ENCODE results near the gene RNF181. TPM values are rescaled to one million over a fixed set of nuclear protein-coding genes. Genes with fewer than 3 reads are reported as not detected.

Gene RNF181
- total and polyA plus RNA-seq, 2 of the 13 experiments (the other 11 are each of a cell fraction or from before 2014, with no cell fraction given), result 224 to 578 TPM

DNA sequence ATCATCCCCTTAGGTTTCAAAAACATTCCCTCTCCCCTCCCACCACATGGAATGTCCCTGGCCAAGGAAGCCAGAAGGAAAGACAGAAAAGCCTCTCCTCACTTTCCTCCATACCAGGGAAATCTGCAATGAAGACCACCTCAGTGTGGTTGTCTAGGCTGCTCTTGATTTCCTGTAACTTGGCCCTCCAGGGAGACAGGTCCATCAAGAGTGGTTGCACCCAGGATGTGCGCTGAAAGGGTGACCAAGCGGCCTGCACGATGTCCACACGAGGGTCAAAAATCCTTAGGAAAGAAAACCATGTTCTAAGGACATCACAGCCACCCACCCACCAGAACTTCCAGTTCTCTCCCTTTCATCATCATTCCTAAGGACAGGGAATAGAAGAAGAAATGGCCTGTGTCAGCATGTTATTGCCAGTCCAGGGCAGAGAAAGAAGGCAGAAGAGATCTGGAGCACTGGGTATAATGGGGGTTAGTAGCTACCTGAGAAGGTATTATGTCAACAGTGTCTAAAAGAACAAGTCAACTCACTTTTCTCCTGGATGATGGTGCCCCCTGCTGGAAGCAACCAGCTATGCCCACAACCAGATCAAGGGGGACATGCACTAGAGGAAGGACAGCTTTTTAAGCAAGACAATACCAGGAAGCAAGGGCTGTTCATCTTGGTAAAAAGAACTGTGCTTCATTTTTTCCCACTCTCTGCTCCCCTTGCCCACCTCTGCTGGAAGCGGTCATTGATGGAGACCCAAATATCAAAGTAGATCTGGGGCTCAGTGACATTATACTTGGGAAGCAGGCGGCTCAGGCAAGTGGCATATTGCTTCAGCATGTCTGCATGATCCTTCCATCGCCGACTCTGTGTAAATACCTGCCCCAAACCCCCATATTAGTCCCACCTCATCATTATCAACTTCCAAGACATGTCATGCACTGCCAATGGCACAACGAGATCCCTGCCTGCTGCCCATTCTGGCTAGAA, 43.6 kb upstream of the RNF181 start (continued):
- TF ChIP-seq SCMH1 (CRISPR knock-in tag; IDR thresholded peaks at IDR 0.05; ENCODE audit: borderline replicate concordance) (no peak), NFKBIZ (CRISPR knock-in tag; IDR thresholded peaks at IDR 0.05) (no peak), ZNF678 (CRISPR knock-in tag; IDR thresholded peaks at IDR 0.05) (no peak), RFX5 (IDR thresholded peaks at IDR 0.05; ENCODE audit: low read depth, low read length) (no peak), SNAPC2 (CRISPR knock-in tag; IDR thresholded peaks at IDR 0.05) (0 out of 2 replicates have a peak, but pooled peaks have one; percentile 39), ZNF143 (CRISPR knock-in tag; IDR thresholded peaks at IDR 0.05) (no peak), PTBP1 (IDR thresholded peaks at IDR 0.05; ENCODE audit: low read depth, low read length, poor library complexity, severe bottlenecking) (no peak), ADNP (CRISPR knock-in tag; IDR thresholded peaks at IDR 0.05) (no peak), MXD1 (CRISPR knock-in tag; IDR thresholded peaks at IDR 0.05) (no peak), ZNF598 (CRISPR knock-in tag; IDR thresholded peaks at IDR 0.05; ENCODE audit: borderline replicate concordance) (no peak), IRF1 (CRISPR knock-in tag; IDR thresholded peaks at IDR 0.05; ENCODE audit: low read depth) (no peak), ZNF501 (CRISPR knock-in tag; IDR thresholded peaks at IDR 0.05) (0 out of 2 replicates have a peak, but pooled peaks have one; percentile 53), ZNF335 (CRISPR knock-in tag; IDR thresholded peaks at IDR 0.05) (no peak), MIER3 (CRISPR knock-in tag; IDR thresholded peaks at IDR 0.05; ENCODE audit: borderline replicate concordance) (no peak), PPARG (CRISPR knock-in tag; conservative IDR thresholded peaks at IDR 0.05) (peak; percentile 54; the same call in 1 of the 2 replicates), JARID2 (CRISPR knock-in tag; IDR thresholded peaks at IDR 0.05; ENCODE audit: insufficient replicate concordance) (no peak), STAG1 (CRISPR knock-in tag; IDR thresholded peaks at IDR 0.05) (peak; percentile 98), RARA (CRISPR knock-in tag; IDR thresholded peaks at IDR 0.05) (0 out of 2 replicates have a peak, but pooled peaks have one; percentile 10), ZNF264 (CRISPR knock-in tag; IDR thresholded peaks at IDR 0.05) (no peak), IKZF4 (CRISPR knock-in tag; IDR thresholded peaks at IDR 0.05; ENCODE audit: borderline replicate concordance, low read depth, not compliant biosample characterization) (no peak), KLF16 (CRISPR knock-in tag; IDR thresholded peaks at IDR 0.05) (peak in 1 of 2 experiments; percentile 75; a peak in 2 of 4 replicates)
- TF ChIP-seq, protein P1, sequence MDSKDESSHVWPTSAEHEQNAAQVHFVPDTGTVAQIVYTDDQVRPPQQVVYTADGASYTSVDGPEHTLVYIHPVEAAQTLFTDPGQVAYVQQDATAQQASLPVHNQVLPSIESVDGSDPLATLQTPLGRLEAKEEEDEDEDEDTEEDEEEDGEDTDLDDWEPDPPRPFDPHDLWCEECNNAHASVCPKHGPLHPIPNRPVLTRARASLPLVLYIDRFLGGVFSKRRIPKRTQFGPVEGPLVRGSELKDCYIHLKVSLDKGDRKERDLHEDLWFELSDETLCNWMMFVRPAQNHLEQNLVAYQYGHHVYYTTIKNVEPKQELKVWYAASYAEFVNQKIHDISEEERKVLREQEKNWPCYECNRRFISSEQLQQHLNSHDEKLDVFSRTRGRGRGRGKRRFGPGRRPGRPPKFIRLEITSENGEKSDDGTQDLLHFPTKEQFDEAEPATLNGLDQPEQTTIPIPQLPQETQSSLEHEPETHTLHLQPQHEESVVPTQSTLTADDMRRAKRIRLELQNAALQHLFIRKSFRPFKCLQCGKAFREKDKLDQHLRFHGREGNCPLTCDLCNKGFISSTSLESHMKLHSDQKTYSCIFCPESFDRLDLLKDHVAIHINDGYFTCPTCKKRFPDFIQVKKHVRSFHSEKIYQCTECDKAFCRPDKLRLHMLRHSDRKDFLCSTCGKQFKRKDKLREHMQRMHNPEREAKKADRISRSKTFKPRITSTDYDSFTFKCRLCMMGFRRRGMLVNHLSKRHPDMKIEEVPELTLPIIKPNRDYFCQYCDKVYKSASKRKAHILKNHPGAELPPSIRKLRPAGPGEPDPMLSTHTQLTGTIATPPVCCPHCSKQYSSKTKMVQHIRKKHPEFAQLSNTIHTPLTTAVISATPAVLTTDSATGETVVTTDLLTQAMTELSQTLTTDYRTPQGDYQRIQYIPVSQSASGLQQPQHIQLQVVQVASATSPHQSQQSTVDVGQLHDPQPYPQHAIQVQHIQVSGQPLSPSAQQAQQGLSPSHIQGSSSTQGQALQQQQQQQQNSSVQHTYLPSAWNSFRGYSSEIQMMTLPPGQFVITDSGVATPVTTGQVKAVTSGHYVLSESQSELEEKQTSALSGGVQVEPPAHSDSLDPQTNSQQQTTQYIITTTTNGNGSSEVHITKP (CRISPR knock-in tag; IDR thresholded peaks at IDR 0.05; ENCODE audit: low read depth), result no peak
- TF ChIP-seq, protein P2, sequence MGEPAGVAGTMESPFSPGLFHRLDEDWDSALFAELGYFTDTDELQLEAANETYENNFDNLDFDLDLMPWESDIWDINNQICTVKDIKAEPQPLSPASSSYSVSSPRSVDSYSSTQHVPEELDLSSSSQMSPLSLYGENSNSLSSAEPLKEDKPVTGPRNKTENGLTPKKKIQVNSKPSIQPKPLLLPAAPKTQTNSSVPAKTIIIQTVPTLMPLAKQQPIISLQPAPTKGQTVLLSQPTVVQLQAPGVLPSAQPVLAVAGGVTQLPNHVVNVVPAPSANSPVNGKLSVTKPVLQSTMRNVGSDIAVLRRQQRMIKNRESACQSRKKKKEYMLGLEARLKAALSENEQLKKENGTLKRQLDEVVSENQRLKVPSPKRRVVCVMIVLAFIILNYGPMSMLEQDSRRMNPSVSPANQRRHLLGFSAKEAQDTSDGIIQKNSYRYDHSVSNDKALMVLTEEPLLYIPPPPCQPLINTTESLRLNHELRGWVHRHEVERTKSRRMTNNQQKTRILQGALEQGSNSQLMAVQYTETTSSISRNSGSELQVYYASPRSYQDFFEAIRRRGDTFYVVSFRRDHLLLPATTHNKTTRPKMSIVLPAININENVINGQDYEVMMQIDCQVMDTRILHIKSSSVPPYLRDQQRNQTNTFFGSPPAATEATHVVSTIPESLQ (CRISPR knock-in tag; conservative IDR thresholded peaks at IDR 0.05), result 0 out of 2 replicates have a peak, but pooled peaks have one; percentile 40
